Fibroblast of upper back skin (primary cell): Measurements from ENCODE around the gene TANGO2.

Source experiments
- DNase-seq: peaks from one replicate; pipeline ENCODE4 v3.0.0-alpha.2; 2013

Gene TANGO2

DNA sequence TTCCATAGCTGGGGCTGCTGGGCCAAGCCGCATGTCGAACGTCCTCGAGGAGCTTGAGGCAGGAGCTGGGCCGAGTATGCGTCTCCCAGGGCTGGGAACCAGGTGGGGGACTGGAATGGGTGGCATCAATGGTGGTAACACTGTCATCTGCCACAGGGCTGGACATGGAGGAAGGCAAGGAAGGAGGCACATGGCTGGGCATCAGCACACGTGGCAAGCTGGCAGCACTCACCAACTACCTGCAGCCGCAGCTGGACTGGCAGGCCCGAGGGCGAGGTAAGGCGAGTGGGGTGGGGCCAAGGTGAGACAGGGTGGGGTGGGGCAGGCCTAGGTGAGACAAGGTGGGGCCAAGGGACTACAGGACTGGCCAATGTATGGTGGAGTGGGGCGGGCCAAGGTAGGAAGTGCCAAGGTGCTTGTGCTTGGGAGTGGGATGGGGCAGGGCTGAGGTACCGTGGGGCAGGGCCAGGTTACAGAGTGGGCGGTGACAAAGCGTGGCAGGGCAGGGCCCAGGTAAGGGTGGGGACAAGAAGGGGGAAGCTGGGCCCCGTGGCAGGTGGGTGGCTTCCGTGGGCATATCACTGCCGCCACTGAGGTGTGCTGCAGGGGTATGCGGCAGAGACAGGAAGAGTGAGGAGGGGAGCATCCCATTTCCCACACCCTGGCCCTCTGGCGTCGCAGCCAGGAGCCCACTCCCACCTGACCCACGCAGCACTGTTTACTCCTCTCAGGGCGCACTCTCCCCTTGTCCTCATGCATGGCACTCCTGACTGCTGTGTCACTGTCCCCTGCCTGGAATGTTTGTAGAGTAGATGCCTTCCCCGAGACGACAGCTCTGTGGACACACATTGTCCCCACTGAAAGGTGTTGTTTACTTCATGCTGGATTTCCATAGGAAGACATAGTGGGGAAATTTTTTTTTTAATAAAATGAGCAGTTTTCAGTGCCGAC, 31.7 kb downstream of the TANGO2 start:
- no peak for DNase-seq

DNA sequence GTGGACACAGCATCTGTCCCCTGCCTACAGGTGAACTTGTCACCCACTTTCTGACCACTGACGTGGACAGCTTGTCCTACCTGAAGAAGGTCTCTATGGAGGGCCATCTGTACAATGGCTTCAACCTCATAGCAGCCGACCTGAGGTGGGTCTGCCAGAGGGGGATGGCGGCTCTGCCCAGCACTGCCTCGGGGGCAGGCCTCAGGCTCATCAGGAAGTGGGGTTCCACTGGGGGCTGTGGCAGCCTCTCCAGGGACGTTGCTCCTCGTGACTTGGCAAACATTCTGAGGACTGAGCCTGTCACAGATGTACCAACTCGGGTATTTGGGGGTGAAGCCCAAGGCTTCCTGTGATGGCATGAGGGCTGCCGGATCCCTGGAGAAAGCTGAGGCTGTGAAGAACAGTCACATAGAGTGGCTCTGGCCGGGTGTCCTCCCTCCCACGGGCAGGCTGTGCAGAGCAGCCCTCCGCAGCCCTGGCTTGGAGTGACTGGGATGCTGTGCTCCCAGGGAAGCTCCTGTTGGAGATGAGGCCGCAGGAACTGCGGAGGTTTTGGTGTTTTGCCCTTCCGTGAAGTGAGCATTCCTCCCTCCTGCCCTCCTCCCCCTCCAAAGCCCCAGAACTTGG, 32.6 kb downstream of the TANGO2 start:
- no peak for DNase-seq

- DNase-seq, result no peak
Observed at GRCh38 chr22:20054034-20054427, 33.1 kb downstream of the TANGO2 start.

DNA sequence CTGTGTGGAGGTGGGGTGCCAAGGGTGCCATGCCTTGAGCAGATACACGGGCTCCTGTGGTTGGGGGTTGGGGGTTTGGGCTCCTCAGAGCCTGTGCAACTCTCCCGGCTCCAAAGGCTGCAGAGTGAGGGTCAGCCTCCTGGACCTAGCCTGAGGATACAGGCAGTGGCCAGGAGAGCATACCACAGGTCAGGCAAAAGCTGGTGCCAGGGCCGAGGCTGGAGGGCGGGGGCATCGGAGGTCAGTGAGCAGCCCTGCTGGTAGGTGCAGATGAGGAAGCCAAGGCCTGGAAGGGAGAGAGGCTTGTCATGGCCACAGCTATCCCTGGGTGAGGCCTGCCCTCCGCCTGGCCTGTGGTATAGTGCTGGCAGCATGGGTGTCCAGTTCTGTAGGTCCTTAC, 33.6 kb downstream of the TANGO2 start:
- DNase-seq, result no peak

GRCh38 chr22:20055144-20055543, 34.2 kb downstream of the TANGO2 start:
- DNase-seq, result no peak

GRCh38 chr22:20055654-20056053, 34.7 kb downstream of the TANGO2 start:
- DNase-seq, result no peak

- DNase-seq, result no peak
Observed at GRCh38 chr22:20056161-20056560, 35.3 kb downstream of the TANGO2 start.

- DNase-seq, result no peak
Observed at GRCh38 chr22:20056696-20057386, 35.9 kb downstream of the TANGO2 start.

DNA sequence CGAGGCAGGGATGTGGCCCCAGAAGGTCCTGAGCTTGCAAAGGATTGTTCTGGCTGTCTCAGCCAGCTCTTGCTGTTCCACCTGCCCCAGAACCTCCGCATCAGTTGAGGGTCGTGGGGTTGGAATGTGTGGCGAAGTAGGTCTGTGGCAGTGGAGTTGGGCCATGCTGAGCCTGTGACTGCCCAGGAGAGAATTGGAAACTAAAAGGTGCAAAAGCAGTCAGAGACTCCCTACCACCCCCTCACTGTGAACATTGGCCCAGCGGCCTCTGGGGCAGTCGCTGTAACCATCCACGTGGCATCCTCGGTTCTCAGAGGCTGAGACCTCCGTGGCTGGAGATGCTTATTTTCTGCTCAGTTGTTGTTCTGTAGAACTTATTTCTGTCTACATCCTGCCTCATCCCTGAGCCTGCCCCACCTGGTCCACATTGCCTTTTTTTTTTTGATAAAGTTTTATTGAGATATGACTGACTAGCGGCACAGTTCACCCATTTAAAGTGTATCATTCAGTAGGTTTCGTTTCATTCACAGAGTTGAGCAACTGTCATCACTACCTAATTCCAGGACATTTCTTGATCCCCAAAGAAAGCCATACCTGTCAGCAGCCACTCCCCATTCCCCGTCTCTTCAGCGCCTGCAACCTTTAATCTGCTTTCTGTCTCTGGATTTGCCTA, 36.8 kb downstream of the TANGO2 start:
- no peak for DNase-seq

- DNase-seq, result no peak
Observed at GRCh38 chr22:20058989-20059770, 38.3 kb downstream of the TANGO2 start.

DNA sequence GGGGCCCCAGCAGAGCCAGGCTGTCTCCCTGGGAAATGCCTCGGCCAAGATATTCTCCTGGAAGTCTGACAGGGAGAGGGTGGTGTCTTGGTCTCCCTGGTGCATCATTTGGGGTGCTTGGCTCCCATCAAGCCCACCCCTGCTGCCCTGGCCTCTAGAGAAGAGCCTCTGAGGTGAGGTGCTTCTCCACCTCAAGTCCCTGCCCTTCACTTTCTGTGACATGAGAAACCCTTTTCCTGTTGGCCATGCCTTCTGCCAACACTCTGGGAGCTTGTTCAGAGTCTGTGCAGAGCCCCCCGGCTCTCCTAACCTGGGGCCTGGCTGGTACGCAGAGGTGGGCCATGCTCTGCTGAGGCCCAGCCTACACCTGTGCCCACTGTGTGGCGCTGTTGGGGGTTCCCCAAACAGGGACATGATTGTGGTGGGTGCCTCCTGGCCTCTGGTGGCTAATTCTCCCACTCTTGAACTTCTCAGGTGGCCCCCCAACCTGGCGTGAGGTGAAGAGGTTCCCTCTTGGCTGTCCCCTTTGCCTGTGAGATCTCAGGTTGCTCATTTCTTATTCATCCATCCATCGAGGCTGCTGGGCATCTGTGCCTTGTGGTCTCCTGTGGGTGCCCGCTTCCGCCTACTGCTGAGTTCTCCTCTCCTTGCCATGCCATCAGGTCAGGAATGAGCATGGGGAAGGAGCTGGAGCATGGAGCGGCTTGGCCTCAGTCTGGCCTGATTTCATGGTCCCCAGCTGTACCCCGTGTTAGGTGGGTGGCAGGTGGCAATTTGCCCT, 40.0 kb downstream of the TANGO2 start:
- DNase-seq, result no peak

DNA sequence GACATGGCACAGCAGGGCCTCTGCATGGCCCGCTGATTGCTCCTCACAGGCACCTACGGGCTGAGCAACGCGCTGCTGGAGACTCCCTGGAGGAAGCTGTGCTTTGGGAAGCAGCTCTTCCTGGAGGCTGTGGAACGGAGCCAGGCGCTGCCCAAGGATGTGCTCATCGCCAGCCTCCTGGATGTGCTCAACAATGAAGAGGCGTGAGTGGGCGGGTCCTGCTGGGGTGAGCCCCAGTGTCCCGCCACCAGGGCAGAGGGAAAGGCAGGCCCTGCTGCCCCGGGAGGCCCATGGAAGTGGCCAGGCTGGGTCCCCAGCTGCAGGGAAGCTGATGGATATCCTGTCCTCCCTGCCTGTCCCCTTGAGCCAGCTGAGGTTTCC, 40.6 kb downstream of the TANGO2 start:
- DNase-seq, result no peak

DNA sequence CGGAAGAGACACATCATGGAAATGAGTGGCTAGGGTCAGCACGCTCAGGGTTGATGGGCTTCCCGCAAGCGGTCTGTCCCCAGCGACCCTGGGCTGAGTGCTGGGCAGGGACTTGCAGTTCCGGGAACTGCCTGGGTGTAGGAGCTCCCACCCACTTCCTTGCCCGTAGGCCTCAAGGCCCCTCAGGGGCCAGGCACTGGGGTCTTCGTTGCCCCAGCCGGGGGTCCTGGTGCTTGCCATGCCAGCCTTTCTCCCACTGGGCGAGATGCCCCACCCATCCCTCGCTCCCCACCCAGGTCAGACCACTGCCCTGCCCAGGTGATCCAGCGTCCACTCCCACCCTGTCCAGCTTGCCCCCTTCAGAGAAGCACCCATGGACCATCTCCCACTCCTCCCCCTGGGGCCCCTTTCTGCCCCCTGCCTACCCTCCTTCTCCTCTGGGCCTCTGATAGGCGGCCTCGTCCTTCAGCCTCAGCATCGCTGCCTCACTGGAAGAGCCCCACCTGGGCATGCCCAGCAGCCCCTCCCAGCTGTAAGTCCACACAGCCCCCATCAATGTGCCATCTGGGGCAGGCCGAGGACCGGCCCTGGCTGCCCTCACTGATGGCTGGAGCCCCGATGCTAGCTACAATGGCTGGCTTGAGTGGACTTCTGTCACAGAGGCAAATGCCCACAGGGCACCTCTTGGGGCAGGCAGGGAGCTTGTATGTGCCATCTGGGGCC, 41.3 kb downstream of the TANGO2 start:
- DNase-seq, result no peak

GRCh38 chr22:20062766-20063083, 41.8 kb downstream of the TANGO2 start:
- peak; percentile 10 for DNase-seq

GRCh38 chr22:20063271-20064139, 42.6 kb downstream of the TANGO2 start:
- no peak for DNase-seq

GRCh38 chr22:20064140-20064480, 43.2 kb downstream of the TANGO2 start:
- no peak for DNase-seq

GRCh38 chr22:20064545-20065262, 43.8 kb downstream of the TANGO2 start:
- no peak for DNase-seq

GRCh38 chr22:20065896-20066616, 45.1 kb downstream of the TANGO2 start:
- no peak for DNase-seq
